ENCODE data around the gene SYVN1. TPM values are rescaled to one million over a fixed set of nuclear protein-coding genes. Genes with fewer than 3 reads are reported as not detected.

SYVN1 gene
- total RNA-seq, 2 donors from 2014 or later = 80.6 to 81.1 TPM

GRCh38 chr11:65141896-65142494 lies 7.7 kb upstream of the SYVN1 start:
- no peaks in the 10 kb centered on the region for H3K4me1 Mint-ChIP-seq
- H3K9me3 ChIP-seq (ENCODE audit: control insufficient read depth, low read length, poor library complexity, severe bottlenecking) = no peaks in the 10 kb centered on the region
- no peak overlapping the region for H3K4me3 Mint-ChIP-seq
- ATAC-seq (no peak), DNase-seq (no peak)
- H3K27me3 Mint-ChIP-seq = peaks cover 6% of the 10 kb centered on the region
- H3K27ac Mint-ChIP-seq = no peak overlapping the region
- H3K36me3 Mint-ChIP-seq (ENCODE audit: low read depth) = no peaks in the 10 kb centered on the region

DNA sequence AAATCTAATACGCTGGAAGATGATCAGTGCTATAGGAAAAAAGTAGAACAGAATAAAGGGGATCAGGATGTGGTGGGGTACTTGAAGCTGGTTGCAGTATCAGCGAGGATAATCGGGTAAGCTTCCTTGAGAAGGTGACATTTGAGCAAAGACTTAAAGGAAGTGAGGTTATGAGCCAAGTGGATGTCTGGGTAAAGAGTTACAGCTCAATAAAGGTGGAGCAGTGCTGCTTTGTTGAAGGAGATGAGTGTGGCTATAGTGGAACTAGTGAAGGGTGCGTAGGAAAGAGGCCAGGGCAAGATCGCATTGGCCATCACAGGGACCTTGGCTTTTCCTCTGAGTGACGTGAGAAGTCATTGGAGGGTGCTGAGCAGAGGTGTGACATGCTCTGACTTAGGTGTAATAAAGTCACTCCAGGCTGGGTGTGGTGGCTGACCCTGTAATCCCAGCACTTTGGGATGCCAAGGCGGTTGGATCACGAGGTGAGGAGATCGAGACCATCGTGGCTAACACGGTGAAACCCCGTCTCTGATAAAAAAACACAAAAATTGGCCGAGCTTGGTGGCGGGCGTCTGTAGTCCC lies 2.3 kb upstream of the SYVN1 start:
- ATAC-seq = no peak
- peak overlapping the region; percentile 85 for H3K4me3 Mint-ChIP-seq

DNA sequence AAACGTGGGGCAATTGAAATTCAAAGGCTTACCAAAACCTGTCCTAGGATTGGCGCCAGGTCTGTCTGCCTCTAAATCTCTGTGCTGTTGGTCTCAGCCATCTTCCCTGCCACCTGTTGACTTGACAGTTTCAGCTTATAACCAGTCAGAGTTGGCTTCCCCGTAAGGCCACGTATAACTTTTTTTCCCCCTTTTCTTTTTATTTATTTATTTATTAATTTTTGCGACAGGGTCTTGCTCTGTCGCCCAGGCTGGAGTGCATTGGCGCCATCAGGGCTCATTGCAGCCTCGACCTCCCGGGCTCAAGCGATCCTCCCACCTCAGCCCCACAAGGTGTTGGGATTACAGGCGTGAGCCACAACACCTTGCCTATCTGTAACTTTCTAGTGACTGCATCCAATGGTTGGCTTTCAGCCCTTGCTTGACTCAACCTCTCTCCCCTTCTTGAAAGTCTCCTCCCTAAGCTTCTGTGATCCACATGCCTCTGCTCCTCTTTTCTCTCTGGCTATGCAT lies 1.4 kb upstream of the SYVN1 start:
- no peaks in the 10 kb centered on the region for H3K27me3 Mint-ChIP-seq
- H3K9me3 ChIP-seq (ENCODE audit: control insufficient read depth, low read length, poor library complexity, severe bottlenecking) = no peaks in the 10 kb centered on the region
- ATAC-seq (no peak), DNase-seq (no peak)
- peak overlapping the region; percentile 98 for H3K4me3 Mint-ChIP-seq
- H3K27ac Mint-ChIP-seq = peak overlapping the region; percentile 100
- peaks cover 5% of the 10 kb centered on the region for H3K36me3 Mint-ChIP-seq (ENCODE audit: low read depth)
- peaks cover 32% of the 10 kb centered on the region for H3K4me1 Mint-ChIP-seq

More for the DNA sequence above, 2.3 kb upstream of the SYVN1 start:
- H3K36me3 Mint-ChIP-seq (ENCODE audit: low read depth) = no peaks in the 10 kb centered on the region
- DNase-seq = no peak
- H3K9me3 ChIP-seq (ENCODE audit: control insufficient read depth, low read length, poor library complexity, severe bottlenecking) = no peaks in the 10 kb centered on the region
- peaks cover 28% of the 10 kb centered on the region for H3K4me1 Mint-ChIP-seq
- H3K27me3 Mint-ChIP-seq = no peaks in the 10 kb centered on the region
- peak overlapping the region; percentile 100 for H3K27ac Mint-ChIP-seq

DNA sequence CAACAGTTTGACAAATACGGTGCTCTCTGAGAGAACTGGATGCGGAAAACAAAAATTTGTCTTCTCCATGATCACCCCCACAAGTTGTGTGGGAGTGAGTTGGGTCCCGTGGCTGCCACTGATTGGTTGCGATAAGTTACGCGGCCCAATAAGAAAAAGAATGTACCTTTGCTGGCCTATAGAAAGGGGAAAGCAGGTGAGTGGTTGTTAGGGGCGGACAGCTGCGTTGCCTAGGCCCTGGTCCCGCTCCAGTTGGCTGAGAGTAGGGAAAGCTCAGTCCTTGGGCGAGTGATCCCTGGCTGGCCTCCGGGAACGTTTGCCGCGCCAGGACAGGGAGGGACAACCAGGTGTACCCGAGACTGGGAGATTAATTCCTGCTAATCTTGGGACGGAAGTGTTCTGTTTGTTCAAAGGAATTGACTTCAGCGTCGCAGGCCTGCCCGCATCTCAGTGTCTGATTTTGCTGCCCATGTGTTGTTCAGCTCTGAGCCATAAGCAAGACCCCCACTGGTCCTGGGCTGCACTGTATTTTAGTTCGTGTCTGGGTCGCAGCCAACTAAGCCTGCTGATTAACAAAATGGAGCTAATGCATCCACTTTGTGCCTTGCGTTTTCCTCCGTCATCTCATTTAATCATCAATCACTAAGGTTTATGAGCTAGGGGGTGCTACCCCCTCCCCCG lies 773 bp upstream of the SYVN1 start:
- Mint-ChIP-seq H3K27ac (peak overlapping the region; percentile 100), H3K36me3 (ENCODE audit: low read depth) (peaks cover 5% of the 10 kb centered on the region), H3K27me3 (no peaks in the 10 kb centered on the region), H3K4me1 (peaks cover 32% of the 10 kb centered on the region), H3K4me3 (peak overlapping the region; percentile 98)
- DNase-seq = peak; percentile 64 to 76 (median 66)
- no peaks in the 10 kb centered on the region for H3K9me3 ChIP-seq (ENCODE audit: control insufficient read depth, low read length, poor library complexity, severe bottlenecking)
- ATAC-seq = peak; percentile 88

- H3K4me3 Mint-ChIP-seq = peak overlapping the region; percentile 98
- no peak for DNase-seq
- no peak for ATAC-seq
- H3K27ac Mint-ChIP-seq = peak overlapping the region; percentile 100
- no peaks in the 10 kb centered on the region for H3K27me3 Mint-ChIP-seq
- peaks cover 5% of the 10 kb centered on the region for H3K36me3 Mint-ChIP-seq (ENCODE audit: low read depth)
- H3K9me3 ChIP-seq (ENCODE audit: control insufficient read depth, low read length, poor library complexity, severe bottlenecking) = no peaks in the 10 kb centered on the region
- H3K4me1 Mint-ChIP-seq = peaks cover 32% of the 10 kb centered on the region
Observed at GRCh38 chr11:65133724-65134123, 595 bp downstream of the SYVN1 start.

- Mint-ChIP-seq H3K4me3 (peak overlapping the region; percentile 98), H3K36me3 (ENCODE audit: low read depth) (peaks cover 5% of the 10 kb centered on the region), H3K27me3 (no peaks in the 10 kb centered on the region), H3K4me1 (peaks cover 32% of the 10 kb centered on the region), H3K27ac (peak overlapping the region; percentile 100)
- DNase-seq (peak in 2 of 3 donors; percentile 40), ATAC-seq (no peak)
- no peaks in the 10 kb centered on the region for H3K9me3 ChIP-seq (ENCODE audit: control insufficient read depth, low read length, poor library complexity, severe bottlenecking)
Observed at GRCh38 chr11:65132988-65133700, 1.2 kb downstream of the SYVN1 start.

DNA sequence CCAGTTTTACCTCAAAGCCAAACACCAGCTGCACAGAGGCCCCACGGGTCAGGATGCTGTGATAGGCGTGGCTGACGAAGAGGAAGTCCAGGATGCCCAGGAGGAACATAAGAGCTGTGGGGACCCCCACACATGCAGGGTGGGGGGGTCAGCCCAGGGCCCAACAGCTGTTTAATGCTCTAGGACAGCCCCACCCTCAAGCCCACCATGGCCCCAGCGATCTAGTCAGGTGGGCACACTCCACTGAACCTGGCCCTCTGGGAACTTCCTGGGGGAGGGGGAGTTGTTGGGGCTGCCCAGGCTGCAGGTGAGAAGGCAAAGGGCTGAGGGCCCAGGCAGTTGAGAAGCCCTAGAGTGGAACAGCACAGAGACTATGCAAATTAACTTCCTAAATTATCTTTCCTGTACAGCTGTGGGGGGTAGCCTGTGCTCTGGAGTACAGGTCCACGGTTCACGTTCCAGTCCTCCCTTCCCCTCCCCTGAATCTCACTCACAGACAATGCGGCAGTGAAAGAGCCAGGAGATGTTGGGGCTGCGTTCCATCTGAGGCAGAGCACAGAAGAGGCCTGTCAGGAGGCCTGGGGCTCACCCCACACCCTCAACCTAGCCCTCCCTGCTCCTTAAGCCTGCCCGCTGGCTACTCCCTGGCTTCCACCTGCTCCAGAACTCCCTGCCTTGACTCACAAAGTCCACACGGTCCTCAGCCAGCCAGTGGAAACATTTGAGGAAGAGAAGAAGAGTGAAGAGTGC lies 1.9 kb downstream of the SYVN1 start:
- Mint-ChIP-seq H3K27me3 (no peaks in the 10 kb centered on the region), H3K36me3 (ENCODE audit: low read depth) (peaks cover 5% of the 10 kb centered on the region), H3K4me3 (peak overlapping the region; percentile 98), H3K27ac (peak overlapping the region; percentile 100), H3K4me1 (peaks cover 32% of the 10 kb centered on the region)
- DNase-seq (no peak), ATAC-seq (no peak)
- H3K9me3 ChIP-seq (ENCODE audit: control insufficient read depth, low read length, poor library complexity, severe bottlenecking) = no peaks in the 10 kb centered on the region

DNA sequence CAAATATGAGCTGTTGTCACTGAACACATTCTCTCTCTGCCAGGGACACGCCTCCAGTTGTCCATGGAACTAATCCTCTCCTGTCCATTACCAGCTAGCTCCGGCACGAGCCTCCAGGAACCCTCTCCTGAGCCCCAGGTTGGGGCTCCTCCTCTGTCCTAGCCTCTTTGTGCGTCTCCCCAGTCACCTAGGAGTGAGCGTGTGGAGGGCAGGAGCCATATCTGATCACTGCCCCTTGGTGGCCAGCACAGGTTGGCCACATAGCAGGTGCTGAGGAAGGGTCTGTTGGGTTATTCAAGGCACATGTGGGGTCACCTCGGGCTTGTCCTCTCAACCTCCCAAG lies 2.5 kb downstream of the SYVN1 start:
- no peaks in the 10 kb centered on the region for H3K27me3 Mint-ChIP-seq
- peaks cover 32% of the 10 kb centered on the region for H3K4me1 Mint-ChIP-seq
- no peak for DNase-seq
- H3K4me3 Mint-ChIP-seq = peak overlapping the region; percentile 98
- no peaks in the 10 kb centered on the region for H3K9me3 ChIP-seq (ENCODE audit: control insufficient read depth, low read length, poor library complexity, severe bottlenecking)
- H3K36me3 Mint-ChIP-seq (ENCODE audit: low read depth) = peaks cover 5% of the 10 kb centered on the region
- no peak for ATAC-seq
- H3K27ac Mint-ChIP-seq = peak overlapping the region; percentile 100

GRCh38 chr11:65131417-65131776 lies 2.9 kb downstream of the SYVN1 start:
- Mint-ChIP-seq H3K27me3 (no peaks in the 10 kb centered on the region), H3K4me1 (peaks cover 28% of the 10 kb centered on the region), H3K27ac (no peak overlapping the region), H3K36me3 (ENCODE audit: low read depth) (peaks cover 5% of the 10 kb centered on the region), H3K4me3 (no peak overlapping the region)
- no peak for DNase-seq
- no peak for ATAC-seq
- H3K9me3 ChIP-seq (ENCODE audit: control insufficient read depth, low read length, poor library complexity, severe bottlenecking) = no peaks in the 10 kb centered on the region

DNA sequence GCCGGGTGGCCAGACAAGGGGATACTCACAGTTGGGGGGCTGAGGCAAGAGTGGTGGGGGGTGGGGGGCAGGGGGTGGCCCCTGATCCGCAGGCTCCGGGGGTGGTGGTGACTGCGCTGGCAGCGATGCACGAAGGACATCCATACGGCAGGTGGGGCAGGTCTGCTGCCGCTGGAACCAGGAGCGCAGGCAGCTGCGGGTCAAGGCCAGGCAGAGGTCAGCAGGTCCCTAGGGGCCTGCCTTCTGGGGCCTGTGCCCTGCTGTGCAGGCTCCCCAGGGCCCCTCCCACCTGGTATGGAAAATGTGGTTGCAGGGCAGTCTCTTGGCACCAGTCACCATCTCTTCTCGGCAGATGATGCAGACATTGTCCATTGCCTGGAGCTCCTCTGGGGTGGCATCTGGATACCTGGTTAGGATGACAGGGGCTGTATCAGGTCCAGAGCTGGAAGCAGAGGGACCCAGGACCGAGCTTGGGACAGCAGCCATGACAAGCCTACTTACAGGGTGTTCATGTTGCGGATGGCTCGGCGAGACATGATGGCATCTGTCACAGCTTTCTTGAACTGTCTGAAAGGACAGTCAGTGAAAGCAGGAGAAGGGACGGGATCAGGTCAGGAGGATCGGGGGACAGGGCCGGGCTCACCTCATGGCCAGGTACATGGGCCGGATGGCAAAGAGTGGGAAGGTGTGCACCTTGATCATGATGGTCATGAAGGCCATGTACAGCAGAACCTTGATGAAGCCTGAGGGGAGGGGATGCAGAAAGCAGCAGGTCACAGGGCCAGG lies 3.5 kb downstream of the SYVN1 start:
- no peak for DNase-seq
- H3K4me3 Mint-ChIP-seq = no peak overlapping the region
- no peaks in the 10 kb centered on the region for H3K9me3 ChIP-seq (ENCODE audit: control insufficient read depth, low read length, poor library complexity, severe bottlenecking)
- H3K27me3 Mint-ChIP-seq = no peaks in the 10 kb centered on the region
- H3K4me1 Mint-ChIP-seq = peaks cover 22% of the 10 kb centered on the region
- H3K36me3 Mint-ChIP-seq (ENCODE audit: low read depth) = peaks cover 5% of the 10 kb centered on the region
- no peak overlapping the region for H3K27ac Mint-ChIP-seq
- no peak for ATAC-seq

- no peaks in the 10 kb centered on the region for H3K9me3 ChIP-seq (ENCODE audit: control insufficient read depth, low read length, poor library complexity, severe bottlenecking)
- Mint-ChIP-seq H3K27ac (no peak overlapping the region), H3K4me1 (peaks cover 19% of the 10 kb centered on the region), H3K4me3 (no peak overlapping the region), H3K36me3 (ENCODE audit: low read depth) (peaks cover 5% of the 10 kb centered on the region), H3K27me3 (no peaks in the 10 kb centered on the region)
- DNase-seq (no peak), ATAC-seq (no peak)
Observed at GRCh38 chr11:65129649-65130441, 4.5 kb downstream of the SYVN1 start.
